ENCODE measurements around the gene RBFOX2. TPM values are rescaled to one million over a fixed set of nuclear protein-coding genes. Genes with fewer than 3 reads are reported as not detected.
"Not testable (repeated sequence)": the region's sequence is repeated elsewhere in the genome, so short reads cannot be mapped to it uniquely, and the experiment has no call there.

Gene RBFOX2
- total and polyA plus RNA-seq, 2 donors (not counting 1 experiment from before 2014, with no cell fraction given), result not detected

GRCh38 chr22:35739076-35739930 lies 289.3 kb downstream of the RBFOX2 start:
- H3K27me3 Mint-ChIP-seq, result peaks cover 75% of the 10 kb centered on the region
- DNase-seq, result no peak
- H3K4me3 Mint-ChIP-seq, result no peak overlapping the region
- no peak overlapping the region for H2AFZ ChIP-seq (ENCODE audit: insufficient read depth, low read depth, low read length, poor library complexity, severe bottlenecking)
- H3K79me2 ChIP-seq (ENCODE audit: control insufficient read depth, insufficient read depth, low read length), result no peaks in the 10 kb centered on the region
- ATAC-seq (ENCODE audit: low read depth), result no peak
- CTCF ChIA-PET, result interaction anchor here (0.6 kb wide), 1 partner anchor 34 kb away, joined by 3 read pairs; no protein-coding TSS in a partner anchor
- H3K9me3 ChIP-seq (ENCODE audit: control extremely low read depth in 1 of 3, control insufficient read depth in 2 of 3, insufficient read depth in 1 of 3, low read length in 2 of 3), result peaks cover 0 to 2% (median 0%) of the 10 kb centered on the region in 3 donors
- no peak overlapping the region for H3K9ac ChIP-seq (ENCODE audit: low read length)
- H3K4me2 ChIP-seq (replicated peaks; ENCODE audit: low read depth, low read length, poor library complexity, severe bottlenecking), result no peak overlapping the region
- 94% methylated on average over 11 of the region's 12 CpGs for WGBS (ENCODE audit: insufficient coverage)
- TF ChIP-seq CTCF (IDR thresholded peaks at IDR 0.05), result no peak
- no peak for TF ChIP-seq EZH2 (IDR thresholded peaks at IDR 0.05; ENCODE audit: borderline replicate concordance, insufficient read depth, low read depth, low read length, poor library complexity, severe bottlenecking)
- H3K36me3 ChIP-seq (replicated peaks in 1 of 2; ENCODE audit: control extremely low read depth in 1 of 2, control insufficient read depth in 1 of 2, extremely low read depth in 1 of 2, insufficient read depth in 2 of 2, low read length in 1 of 2), result no peaks in the 10 kb centered on the region
- peaks cover 3 to 4% of the 10 kb centered on the region in 2 donors for H3K4me1 ChIP-seq (ENCODE audit: control insufficient read depth in 2 of 2, insufficient read depth in 2 of 2, low read length in 2 of 2)
- H3K4me1 Mint-ChIP-seq, result peaks cover 1% of the 10 kb centered on the region
- POLR2A ChIA-PET, result no interaction called here
- intact Hi-C loops (cut with micrococcal nuclease), result no loop called here
- no peak overlapping the region for H3K4me3 ChIP-seq (ENCODE audit: control extremely low read depth in 1 of 5, extremely low read depth in 1 of 5, insufficient read depth in 1 of 5, low read depth in 2 of 5, low read length in 4 of 5)
- H3K27ac Mint-ChIP-seq, result no peak overlapping the region
- no peaks in the 10 kb centered on the region for H3K9me3 Mint-ChIP-seq (ENCODE audit: insufficient read depth)
- H3K27ac ChIP-seq (ENCODE audit: low read length in 2 of 2), result no peak overlapping the region
- no peaks in the 10 kb centered on the region for H4K20me1 ChIP-seq (ENCODE audit: control insufficient read depth, insufficient read depth, low read length, poor library complexity, severe bottlenecking)
- H3K27me3 ChIP-seq (replicated peaks in 1 of 4; ENCODE audit: control extremely low read depth in 1 of 4, control insufficient read depth in 3 of 4, insufficient read depth in 4 of 4, low read length in 3 of 4), result peaks cover 0 to 55% (median 48%) of the 10 kb centered on the region in 4 experiments

- CTCF ChIA-PET; H3K4me2 ChIP-seq (replicated peaks; ENCODE audit: low read depth, low read length, poor library complexity, severe bottlenecking); H4K20me1 ChIP-seq (ENCODE audit: control insufficient read depth, insufficient read depth, low read length, poor library complexity, severe bottlenecking); H3K9ac ChIP-seq (ENCODE audit: low read length); H3K27ac Mint-ChIP-seq; POLR2A ChIA-PET; H2AFZ ChIP-seq (ENCODE audit: insufficient read depth, low read depth, low read length, poor library complexity, severe bottlenecking); ATAC-seq (ENCODE audit: low read depth); H3K9me3 ChIP-seq (ENCODE audit: control extremely low read depth in 1 of 3, control insufficient read depth in 2 of 3, insufficient read depth in 1 of 3, low read length in 2 of 3); DNase-seq; H3K4me1 Mint-ChIP-seq; H3K9me3 Mint-ChIP-seq (ENCODE audit: insufficient read depth); H3K4me1 ChIP-seq (ENCODE audit: control insufficient read depth in 2 of 2, insufficient read depth in 2 of 2, low read length in 2 of 2); H3K4me3 ChIP-seq (ENCODE audit: control extremely low read depth in 1 of 5, extremely low read depth in 1 of 5, insufficient read depth in 1 of 5, low read depth in 2 of 5, low read length in 4 of 5); H3K4me3 Mint-ChIP-seq; H3K36me3 ChIP-seq (replicated peaks in 1 of 2; ENCODE audit: control extremely low read depth in 1 of 2, control insufficient read depth in 1 of 2, extremely low read depth in 1 of 2, insufficient read depth in 2 of 2, low read length in 1 of 2); H3K27ac ChIP-seq (ENCODE audit: low read length in 2 of 2); H3K79me2 ChIP-seq (ENCODE audit: control insufficient read depth, insufficient read depth, low read length); intact Hi-C loops (cut with micrococcal nuclease): not testable (repeated sequence)
- H3K27me3 Mint-ChIP-seq, result peaks cover 65% of the 10 kb centered on the region
- H3K27me3 ChIP-seq (replicated peaks in 1 of 4; ENCODE audit: control extremely low read depth in 1 of 4, control insufficient read depth in 3 of 4, insufficient read depth in 4 of 4, low read length in 3 of 4), result peaks cover 0 to 48% (median 35%) of the 10 kb centered on the region in 4 experiments
- 96% methylated on average over 4 of the region's 6 CpGs for WGBS (ENCODE audit: insufficient coverage)
Measured at GRCh38 chr22:35737886-35738285, 290.7 kb downstream of the RBFOX2 start.

All from B cell (primary cell).